Tibial artery (tissue), 4 donors: ENCODE results near the gene SPOUT1.
"Not testable (repeated sequence)": the region's sequence is repeated elsewhere in the genome, so short reads cannot be mapped to it uniquely, and the experiment has no call there.

Source experiments
- DNase-seq, 2 donors: peaks; one replicate each; pipeline ENCODE4 v3.0.0-alpha.2; 2019
- H3K27ac ChIP-seq, 2 donors: fragments of 200-600 bp; sonication (generic) in 1 of 2; 1 replicate in 1 of 2; 2 replicates in 1 of 2; pipeline ENCODE4 v1.5.1; 2018 to 2019; ENCODE audit warnings: mild to moderate bottlenecking in 1 of 2
- H3K27me3 ChIP-seq, 2 donors: fragments of 200-600 bp; sonication (generic) in 1 of 2; one replicate each; pipeline versions ENCODE4 v1.5.1 to v1.6.0; 2016 to 2019
- H3K36me3 ChIP-seq, 3 donors: fragments of 200-600 bp; sonication (generic) in 2 of 3; one replicate each; pipeline ENCODE4 v1.5.1; 2016 to 2019; ENCODE audit warnings: mild to moderate bottlenecking in 2 of 3
- H3K4me1 ChIP-seq, 4 donors: fragments of 200-600 bp; sonication (generic) in 2 of 4; 1 replicate in 3 of 4; 2 replicates in 1 of 4; pipeline ENCODE4 v1.5.1; 2016 to 2019
- H3K4me3 ChIP-seq, 2 donors: fragments of 200-600 bp; sonication (generic) in 1 of 2; 1 replicate in 1 of 2; 2 replicates in 1 of 2; pipeline ENCODE4 v1.5.1; 2018 to 2019; ENCODE audit warnings: mild to moderate bottlenecking in 2 of 2
- H3K9me3 ChIP-seq, 3 donors: fragments of 200-600 bp; sonication (generic) in 1 of 3; one replicate each; pipeline ENCODE4 v1.5.1; 2016 to 2019
- CTCF ChIP-seq, 2 experiments: fragments of 200-600 bp in 1 of 2; fragments of 450-650 bp in 1 of 2; IDR thresholded peaks; one replicate each; pipeline ENCODE4 v1.5.1; 2017 to 2019; ENCODE audit warnings: antibody characterized with exemption in 2 of 2, mild to moderate bottlenecking in 1 of 2, moderate library complexity in 1 of 2
- intact Hi-C: fragments of 100-400 bp; cut with DNase I; formaldehyde crosslinking; loops from one replicate; pipeline ENCODE4 v1.15.0; 2023; ENCODE audit warnings: low total_unique reads

SPOUT1 gene

GRCh38 chr9:128862401-128862851 is 32.8 kb upstream of the SPOUT1 start:
- intact Hi-C loops = loop anchor here (2.0 kb wide), 1 partner anchor 66 kb away; no protein-coding TSS in a partner anchor
- TF ChIP-seq CTCF (IDR thresholded peaks at IDR 0.05) = no peak
- H3K9me3 ChIP-seq = no peaks in the 10 kb centered on the region
- no peaks in the 10 kb centered on the region for H3K27me3 ChIP-seq
- no peak overlapping the region for H3K4me3 ChIP-seq
- H3K27ac ChIP-seq = peak overlapping the region; percentile 67 to 72
- DNase-seq = peak in 1 of 2 donors; percentile 77
- H3K4me1 ChIP-seq = peaks cover 0 to 36% (median 23%) of the 10 kb centered on the region in 4 donors
- no peaks in the 10 kb centered on the region for H3K36me3 ChIP-seq

- intact Hi-C loops = no loop called here
- TF ChIP-seq CTCF (IDR thresholded peaks at IDR 0.05) = no peak
- no peaks in the 10 kb centered on the region for H3K36me3 ChIP-seq
- no peak for DNase-seq
- H3K27me3 ChIP-seq = no peaks in the 10 kb centered on the region
- H3K4me1 ChIP-seq = peaks cover 0 to 36% (median 23%) of the 10 kb centered on the region in 4 donors
- H3K9me3 ChIP-seq = no peaks in the 10 kb centered on the region
- peak overlapping the region; percentile 67 to 72 for H3K27ac ChIP-seq
- H3K4me3 ChIP-seq = no peak overlapping the region
Observed at GRCh38 chr9:128861501-128861900, 31.9 kb upstream of the SPOUT1 start.

- H3K27ac ChIP-seq = no peak overlapping the region
Observed at GRCh38 chr9:128860937-128861336, 31.3 kb upstream of the SPOUT1 start.

GRCh38 chr9:128858476-128858875 is 28.9 kb upstream of the SPOUT1 start:
- H3K4me3 ChIP-seq, H3K27ac ChIP-seq, H3K27me3 ChIP-seq, DNase-seq, H3K36me3 ChIP-seq, H3K9me3 ChIP-seq: not testable (repeated sequence)
- peaks cover 0 to 31% (median 19%) of the 10 kb centered on the region in 4 donors for H3K4me1 ChIP-seq
- intact Hi-C loops = loop anchor here (10.0 kb wide), 1 partner anchor 166 kb away; the partner anchor contains the start of gene SH3GLB2

More at GRCh38 chr9:128860937-128861336, 31.3 kb upstream of the SPOUT1 start:
- H3K4me3 ChIP-seq = no peak overlapping the region
- H3K4me1 ChIP-seq = peaks cover 0 to 36% (median 23%) of the 10 kb centered on the region in 4 donors
- intact Hi-C loops = no loop called here
- no peaks in the 10 kb centered on the region for H3K36me3 ChIP-seq
- no peaks in the 10 kb centered on the region for H3K9me3 ChIP-seq
- no peak for TF ChIP-seq CTCF (IDR thresholded peaks at IDR 0.05)
- H3K27me3 ChIP-seq = no peaks in the 10 kb centered on the region
- no peak for DNase-seq

GRCh38 chr9:128854454-128854853 is 24.9 kb upstream of the SPOUT1 start:
- H3K9me3 ChIP-seq, H3K4me3 ChIP-seq, H3K27me3 ChIP-seq, H3K4me1 ChIP-seq, H3K36me3 ChIP-seq, H3K27ac ChIP-seq, DNase-seq: not testable (repeated sequence)
- intact Hi-C loops = loop anchor here (10.0 kb wide), 1 partner anchor 170 kb away; the partner anchor contains the start of gene SH3GLB2

- intact Hi-C loops = loop anchor here (10.0 kb wide), 1 partner anchor 172 kb away; the partner anchor contains the start of gene SH3GLB2
- not testable (repeated sequence) for H3K4me1 ChIP-seq, H3K36me3 ChIP-seq, H3K4me3 ChIP-seq, H3K9me3 ChIP-seq, H3K27ac ChIP-seq, H3K27me3 ChIP-seq, DNase-seq
Observed at GRCh38 chr9:128852646-128853045, 23.1 kb upstream of the SPOUT1 start.

GRCh38 chr9:128851779-128852600 is 22.4 kb upstream of the SPOUT1 start:
- H3K27ac ChIP-seq, H3K27me3 ChIP-seq, H3K4me1 ChIP-seq, H3K36me3 ChIP-seq, H3K9me3 ChIP-seq, H3K4me3 ChIP-seq, DNase-seq: not testable (repeated sequence)
- peak; percentile 62 to 86 for TF ChIP-seq CTCF (IDR thresholded peaks at IDR 0.05)
- intact Hi-C loops = loop anchor here (10.0 kb wide), 1 partner anchor 173 kb away; the partner anchor contains the start of gene SH3GLB2

- H3K4me3 ChIP-seq, H3K36me3 ChIP-seq, DNase-seq, H3K27me3 ChIP-seq, H3K27ac ChIP-seq, H3K4me1 ChIP-seq, H3K9me3 ChIP-seq: not testable (repeated sequence)
- intact Hi-C loops = loop anchor here (10.0 kb wide), 1 partner anchor 174 kb away; the partner anchor contains the start of gene SH3GLB2
Observed at GRCh38 chr9:128851024-128851423, 21.4 kb upstream of the SPOUT1 start.
